H9 (cell line): ENCODE data around the gene INPP5J. TPM values are rescaled to one million over a fixed set of nuclear protein-coding genes. Genes with fewer than 3 reads are reported as not detected.
"Not testable (repeated sequence)": the region's sequence is repeated elsewhere in the genome, so short reads cannot be mapped to it uniquely, and the experiment has no call there.

Source experiments
- DNase-seq: peaks from one replicate; pipeline ENCODE4 v3.0.0-alpha.2; 2017
- H2AFZ ChIP-seq: one replicate; pipeline ENCODE4 v1.6.1; 2013; ENCODE audit warnings: mild to moderate bottlenecking, low read length, control low read depth, moderate library complexity
- H2AK5ac ChIP-seq: 2 replicates; pipeline ENCODE4 v1.6.1; 2013; ENCODE audit warnings: low read length, control low read depth, mixed read lengths; ENCODE audit not compliant: insufficient read length
- H2BK120ac ChIP-seq: one replicate; pipeline ENCODE4 v1.6.1; 2013; ENCODE audit warnings: low read depth, mild to moderate bottlenecking, low read length, control low read depth, inconsistent platforms; ENCODE audit not compliant: poor library complexity, severe bottlenecking
- H2BK12ac ChIP-seq: 2 replicates; pipeline ENCODE4 v1.6.1; 2013; ENCODE audit warnings: low read length, control low read depth, mixed read lengths, low read depth; ENCODE audit not compliant: insufficient read length
- H2BK15ac ChIP-seq: 2 replicates; pipeline ENCODE4 v1.6.1; 2013; ENCODE audit warnings: low read depth, low read length, control low read depth
- H2BK20ac ChIP-seq: one replicate; pipeline ENCODE4 v1.6.1; 2013; ENCODE audit warnings: low read depth, mild to moderate bottlenecking, low read length, control low read depth, inconsistent platforms; ENCODE audit not compliant: poor library complexity, severe bottlenecking
- H2BK5ac ChIP-seq: 2 replicates; pipeline ENCODE4 v1.6.1; 2013; ENCODE audit warnings: low read length, control low read depth, mixed read lengths; ENCODE audit not compliant: insufficient read length
- H3K14ac ChIP-seq: 2 replicates; pipeline ENCODE4 v1.6.1; 2013; ENCODE audit warnings: low read length, control low read depth; ENCODE audit not compliant: insufficient read depth
- H3K18ac ChIP-seq: 2 replicates; pipeline ENCODE4 v1.6.1; 2013; ENCODE audit warnings: low read depth, mild to moderate bottlenecking, mixed read lengths, low read length, control low read depth; ENCODE audit not compliant: insufficient read length
- H3K23ac ChIP-seq: 2 replicates; pipeline ENCODE4 v1.6.1; 2013; ENCODE audit warnings: low read length, control low read depth, mixed read lengths, low read depth; ENCODE audit not compliant: insufficient read length
- H3K23me2 ChIP-seq: 2 replicates; pipeline ENCODE4 v1.6.1; 2013; ENCODE audit warnings: low read depth, mild to moderate bottlenecking, mixed read lengths, low read length, control low read depth; ENCODE audit not compliant: insufficient read length, poor library complexity, severe bottlenecking
- H3K27ac ChIP-seq: 2 replicates; pipeline ENCODE4 v1.5.1; 2013; ENCODE audit warnings: low read length, control low read depth, mixed read lengths, low read depth; ENCODE audit not compliant: insufficient read length
- H3K27me3 ChIP-seq: 2 replicates; pipeline ENCODE4 v1.6.1; 2013; ENCODE audit warnings: low read length, control low read depth, inconsistent platforms; ENCODE audit not compliant: insufficient read depth
- H3K4ac ChIP-seq: 2 replicates; pipeline ENCODE4 v1.6.1; 2013; ENCODE audit warnings: low read depth, mild to moderate bottlenecking, control low read depth, inconsistent platforms, low read length, moderate library complexity
- H3K4me1 ChIP-seq: 2 replicates; pipeline ENCODE4 v1.6.1; 2013; ENCODE audit warnings: low read length, control low read depth, inconsistent platforms; ENCODE audit not compliant: insufficient read depth
- H3K4me2 ChIP-seq: 2 replicates; pipeline ENCODE4 v1.6.1; 2013; ENCODE audit warnings: low read length, control low read depth, mixed read lengths; ENCODE audit not compliant: insufficient read length, insufficient read depth
- H3K56ac ChIP-seq: 2 replicates; pipeline ENCODE4 v1.6.1; 2013; ENCODE audit warnings: low read depth, mild to moderate bottlenecking, mixed read lengths, low read length, control low read depth; ENCODE audit not compliant: insufficient read length
- H3K79me1 ChIP-seq: 2 replicates; pipeline ENCODE4 v1.6.1; 2013; ENCODE audit warnings: low read depth, mild to moderate bottlenecking, moderate library complexity, low read length, control low read depth, inconsistent platforms; ENCODE audit not compliant: insufficient read depth, poor library complexity, severe bottlenecking
- H3K79me2 ChIP-seq: 2 replicates; pipeline ENCODE4 v1.6.1; 2013; ENCODE audit warnings: low read length, control low read depth, inconsistent platforms; ENCODE audit not compliant: insufficient read depth
- H3K9ac ChIP-seq: 2 replicates; pipeline ENCODE4 v1.6.1; 2013; ENCODE audit warnings: low read length, control low read depth, mixed read lengths; ENCODE audit not compliant: insufficient read length; ENCODE audit errors: extremely low read depth
- H3K9me3 ChIP-seq: one replicate; pipeline ENCODE4 v1.6.1; 2013; ENCODE audit warnings: low read depth, low read length, inconsistent platforms; ENCODE audit not compliant: control insufficient read depth
- H3T11ph ChIP-seq: one replicate; pipeline ENCODE4 v1.6.1; 2013; ENCODE audit warnings: mild to moderate bottlenecking, low read length, control low read depth, inconsistent platforms
- H4K20me1 ChIP-seq: one replicate; pipeline ENCODE4 v1.6.1; 2013; ENCODE audit not compliant: control insufficient read depth, insufficient read length, insufficient read depth
- H4K5ac ChIP-seq: 2 replicates; pipeline ENCODE4 v1.6.1; 2013; ENCODE audit warnings: low read depth, mild to moderate bottlenecking, mixed read lengths, low read length, control low read depth; ENCODE audit not compliant: insufficient read length
- H4K8ac ChIP-seq: replicated peaks from 2 replicates; pipeline ENCODE4 v1.6.1; 2013; ENCODE audit warnings: low read length, control low read depth, mixed read lengths, low read depth; ENCODE audit not compliant: insufficient read length
- H4K91ac ChIP-seq: 2 replicates; pipeline ENCODE4 v1.6.1; 2013; ENCODE audit warnings: low read depth, mild to moderate bottlenecking, moderate library complexity, mixed read lengths, low read length, control low read depth; ENCODE audit not compliant: insufficient read length
- H3K27ac Mint-ChIP-seq, 3 experiments: 2 replicates in 2 of 3; 3 replicates in 1 of 3; pipeline ENCODE4 v1.8.0; 2020 to 2021; ENCODE audit warnings: mixed read lengths in 3 of 3, mild to moderate bottlenecking in 1 of 3, moderate library complexity in 1 of 3
- H3K27me3 Mint-ChIP-seq: 2 replicates; pipeline ENCODE4 v1.8.0; 2021; ENCODE audit warnings: low read depth, mild to moderate bottlenecking, moderate library complexity, mixed read lengths
- H3K36me3 Mint-ChIP-seq, 3 experiments: 2 replicates in 2 of 3; 3 replicates in 1 of 3; pipeline ENCODE4 v1.8.0; 2020 to 2021; ENCODE audit warnings: low read depth in 3 of 3, mixed read lengths in 3 of 3; ENCODE audit not compliant: insufficient read depth in 1 of 3
- H3K4me1 Mint-ChIP-seq, 2 experiments: 2 replicates each; pipeline ENCODE4 v1.8.0; 2020; ENCODE audit warnings: mixed read lengths in 2 of 2
- H3K4me3 Mint-ChIP-seq, 2 experiments: 2 replicates in 1 of 2; 3 replicates in 1 of 2; pipeline ENCODE4 v1.8.0; 2020 to 2021; ENCODE audit warnings: mild to moderate bottlenecking in 2 of 2, mixed read lengths in 2 of 2, moderate library complexity in 1 of 2
- H3K9me3 Mint-ChIP-seq, 2 experiments: 2 replicates in 1 of 2; 3 replicates in 1 of 2; pipeline ENCODE4 v1.8.0; 2020; ENCODE audit warnings: mild to moderate bottlenecking in 2 of 2, mixed read lengths in 2 of 2, moderate library complexity in 1 of 2
- WGBS: extraction: QIAGEN DNeasy Blood & Tissue Kit; methylation state at CpG from one replicate; pipeline ENCODE4 v1.1.7; 2013; ENCODE audit warnings: missing lambda C conversion rate, low lambda C conversion rate, mixed read lengths; ENCODE audit not compliant: insufficient read length; ENCODE audit errors: extremely low coverage; 5-methylcytosine and 5-hydroxymethylcytosine counted together
- total RNA-seq: library from RNA; stranded (reverse); gene quantifications from 2 replicates; pipeline ENCODE4 v1.2.1, GENCODE V29; 2021
- TF ChIP-seq, protein P1 (sequence below): fragments of 200-600 bp; sonication (generic); conservative IDR thresholded peaks from 3 replicates; pipeline ENCODE4 v1.8.0; 2021; ENCODE audit warnings: antibody characterized with exemption, mild to moderate bottlenecking

Gene INPP5J
- total RNA-seq, 1 experiment from 2014 or later = 4.9 TPM

DNA sequence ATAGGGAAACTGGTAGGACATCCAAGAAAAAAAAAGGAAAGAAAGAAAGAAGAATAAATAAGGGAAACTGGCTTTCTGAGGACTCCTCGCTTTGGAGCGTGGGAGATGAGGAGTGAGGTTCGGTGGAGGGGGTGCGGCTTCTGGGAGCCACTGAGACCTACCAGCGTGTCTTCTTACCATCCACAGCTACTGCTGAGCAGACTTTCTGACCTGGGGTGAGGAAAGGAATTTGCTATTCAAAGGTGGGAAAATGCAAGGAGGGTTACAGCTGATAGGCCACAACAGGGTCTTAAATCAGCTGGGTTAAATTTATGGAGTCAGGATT is 14.9 kb upstream of the INPP5J start:
- Histone ChIP-seq H3K9ac (peak overlapping the region; percentile 3), H3K9me3 (no peaks in the 10 kb centered on the region), H2BK15ac (no peak overlapping the region), H3K23me2 (peaks cover 8% of the 10 kb centered on the region), H3K14ac (no peak overlapping the region), H4K5ac (no peak overlapping the region), H3K4ac (no peak overlapping the region), H3K79me2 (no peaks in the 10 kb centered on the region), H2BK12ac (no peak overlapping the region), H4K20me1 (no peaks in the 10 kb centered on the region), H3K4me2 (peak overlapping the region; percentile 70), H4K8ac (no peak overlapping the region), H3K27ac (no peak overlapping the region), H3K79me1 (no peaks in the 10 kb centered on the region), H3T11ph (no peak overlapping the region), H2AK5ac (no peak overlapping the region), H2BK120ac (no peak overlapping the region), H2BK5ac (no peak overlapping the region), H3K56ac (no peak overlapping the region), H3K23ac (no peak overlapping the region), H2BK20ac (no peak overlapping the region), H3K18ac (peak overlapping the region; percentile 45), H3K27me3 (peaks cover 12% of the 10 kb centered on the region; the same call in 1 of the 2 replicates), H2AFZ (peak overlapping the region; percentile 56), H3K4me1 (no peaks in the 10 kb centered on the region), H4K91ac (no peak overlapping the region)
- no CpG with 5 or more reads among the region's 5 CpGs for WGBS
- H3K4me1 Mint-ChIP-seq = peaks cover 12 to 25% of the 10 kb centered on the region in 2 experiments
- peak overlapping the region; percentile 68 to 92 for H3K4me3 Mint-ChIP-seq
- DNase-seq = no peak
- TF ChIP-seq, protein P1, sequence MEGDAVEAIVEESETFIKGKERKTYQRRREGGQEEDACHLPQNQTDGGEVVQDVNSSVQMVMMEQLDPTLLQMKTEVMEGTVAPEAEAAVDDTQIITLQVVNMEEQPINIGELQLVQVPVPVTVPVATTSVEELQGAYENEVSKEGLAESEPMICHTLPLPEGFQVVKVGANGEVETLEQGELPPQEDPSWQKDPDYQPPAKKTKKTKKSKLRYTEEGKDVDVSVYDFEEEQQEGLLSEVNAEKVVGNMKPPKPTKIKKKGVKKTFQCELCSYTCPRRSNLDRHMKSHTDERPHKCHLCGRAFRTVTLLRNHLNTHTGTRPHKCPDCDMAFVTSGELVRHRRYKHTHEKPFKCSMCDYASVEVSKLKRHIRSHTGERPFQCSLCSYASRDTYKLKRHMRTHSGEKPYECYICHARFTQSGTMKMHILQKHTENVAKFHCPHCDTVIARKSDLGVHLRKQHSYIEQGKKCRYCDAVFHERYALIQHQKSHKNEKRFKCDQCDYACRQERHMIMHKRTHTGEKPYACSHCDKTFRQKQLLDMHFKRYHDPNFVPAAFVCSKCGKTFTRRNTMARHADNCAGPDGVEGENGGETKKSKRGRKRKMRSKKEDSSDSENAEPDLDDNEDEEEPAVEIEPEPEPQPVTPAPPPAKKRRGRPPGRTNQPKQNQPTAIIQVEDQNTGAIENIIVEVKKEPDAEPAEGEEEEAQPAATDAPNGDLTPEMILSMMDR = peak; percentile 7; the same call in 1 of the 3 replicates
- H3K9me3 Mint-ChIP-seq = peaks cover 0 to 2% of the 10 kb centered on the region in 2 experiments; a peak in 2 of 5 replicates
- H3K36me3 Mint-ChIP-seq = no peaks in the 10 kb centered on the region; a peak in 1 of 7 replicates
- H3K27ac Mint-ChIP-seq = peak overlapping the region; percentile 5 to 92 (median 15); a peak in 5 of 7 replicates
- peaks cover 30% of the 10 kb centered on the region for H3K27me3 Mint-ChIP-seq

DNA sequence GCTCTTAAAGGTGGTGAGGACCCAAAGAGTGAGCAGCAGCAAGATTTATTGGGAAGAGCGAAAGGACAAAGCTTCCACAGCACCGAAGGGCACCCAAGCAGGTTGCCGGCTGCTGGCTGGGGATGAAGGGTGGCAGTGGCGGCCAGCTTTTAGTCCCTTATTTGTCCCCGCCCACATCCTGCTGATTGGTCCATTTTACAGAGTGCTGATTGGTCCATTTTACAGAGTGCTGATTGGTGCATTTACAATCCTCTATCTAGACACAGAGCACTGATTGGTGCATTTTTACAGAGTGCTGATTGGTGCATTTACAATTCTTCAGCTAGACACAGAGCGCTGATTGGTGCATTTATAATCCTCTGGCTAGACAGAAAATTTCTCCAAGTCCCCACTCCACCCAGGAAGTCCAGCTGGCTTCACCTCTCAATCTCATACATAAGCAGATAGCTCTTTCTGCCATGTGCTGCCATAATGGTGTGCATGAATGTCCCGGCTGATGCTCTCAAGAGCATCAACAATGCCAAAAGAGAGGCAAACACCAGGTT is 10.1 kb upstream of the INPP5J start:
- not testable (repeated sequence) for H3K27ac ChIP-seq, H3K9me3 Mint-ChIP-seq, H2BK120ac ChIP-seq, H3K9ac ChIP-seq, H3K56ac ChIP-seq, H2BK20ac ChIP-seq, H2AK5ac ChIP-seq, H3K9me3 ChIP-seq, H2AFZ ChIP-seq, H3K4me1 Mint-ChIP-seq, H3K14ac ChIP-seq, H3K4me1 ChIP-seq, H3K27me3 Mint-ChIP-seq, H3K27ac Mint-ChIP-seq, H3K18ac ChIP-seq, H3K27me3 ChIP-seq, H3K79me1 ChIP-seq, H3T11ph ChIP-seq, H3K23me2 ChIP-seq, H4K5ac ChIP-seq, H3K23ac ChIP-seq, H3K79me2 ChIP-seq, H2BK5ac ChIP-seq, H2BK12ac ChIP-seq, H4K91ac ChIP-seq, H3K4ac ChIP-seq, H3K4me2 ChIP-seq, H4K20me1 ChIP-seq, H2BK15ac ChIP-seq, DNase-seq, H3K4me3 Mint-ChIP-seq, H4K8ac ChIP-seq, H3K36me3 Mint-ChIP-seq
- WGBS = no CpG with 5 or more reads among the region's 7 CpGs
